Keratinocyte (primary cell): Measurements from ENCODE around the gene SLC29A1. TPM values are rescaled to one million over a fixed set of nuclear protein-coding genes. Genes with fewer than 3 reads are reported as not detected.

ENCODE experiments used
- DNase-seq: peaks from one replicate; pipeline ENCODE4 v3.0.0-alpha.2; 2011; ENCODE audit warnings: low read depth, missing footprints, low spot score
- FAIRE-seq: peaks from 2 replicates; lab custom pipeline; 2011; peaks lifted over from hg19 to GRCh38; lab: Jason Lieb, UNC
- H2AFZ ChIP-seq: 2 replicates; pipeline ENCODE4 v1.6.0; 2012; ENCODE audit warnings: low read length, control low read depth, inconsistent platforms; ENCODE audit not compliant: control insufficient read depth
- H3K27ac ChIP-seq: 2 replicates; pipeline ENCODE4 v1.5.1; 2011; ENCODE audit warnings: low read length; ENCODE audit not compliant: control insufficient read depth, insufficient read depth
- H3K27me3 ChIP-seq: 3 replicates; pipeline ENCODE4 v1.6.0; 2011; ENCODE audit warnings: low read length; ENCODE audit not compliant: control insufficient read depth, insufficient read depth; ENCODE audit errors: extremely low read depth
- H3K36me3 ChIP-seq, 2 experiments: 2 replicates in 1 of 2; 3 replicates in 1 of 2; pipeline ENCODE4 v1.5.1; 2011; ENCODE audit warnings: low read length in 2 of 2, mild to moderate bottlenecking in 1 of 2; ENCODE audit not compliant: control insufficient read depth in 2 of 2, insufficient read depth in 2 of 2; ENCODE audit errors: extremely low read depth in 1 of 2
- H3K4me1 ChIP-seq: 3 replicates; pipeline ENCODE4 v1.5.1; 2011; ENCODE audit warnings: low read length; ENCODE audit not compliant: control insufficient read depth, insufficient read depth; ENCODE audit errors: extremely low read depth
- H3K4me2 ChIP-seq: 3 replicates; pipeline ENCODE4 v1.6.0; 2011; ENCODE audit warnings: low read depth, low read length; ENCODE audit not compliant: control insufficient read depth, insufficient read depth; ENCODE audit errors: extremely low read depth
- H3K4me3 ChIP-seq, 3 experiments: fragments of 200-600 bp in 1 of 3; sonication (generic) in 1 of 3; 2 replicates in 2 of 3; 3 replicates in 1 of 3; pipeline ENCODE4 v1.5.1; 2011 to 2016; ENCODE audit warnings: low read length in 3 of 3, mild to moderate bottlenecking in 3 of 3, control low read depth in 2 of 3, inconsistent platforms in 1 of 3, low read depth in 1 of 3, mixed read lengths in 1 of 3, mixed run types in 1 of 3, moderate library complexity in 1 of 3; ENCODE audit not compliant: control insufficient read depth in 2 of 3, insufficient read depth in 2 of 3; ENCODE audit errors: extremely low read depth in 1 of 3
- H3K79me2 ChIP-seq: 2 replicates; pipeline ENCODE4 v1.6.0; 2012; ENCODE audit warnings: low read length; ENCODE audit not compliant: control insufficient read depth, insufficient read depth
- H3K9ac ChIP-seq: 3 replicates; pipeline ENCODE4 v1.6.0; 2011; ENCODE audit warnings: low read length; ENCODE audit not compliant: control insufficient read depth, insufficient read depth; ENCODE audit errors: extremely low read depth
- H3K9me1 ChIP-seq: 3 replicates; pipeline ENCODE4 v1.6.0; 2011; ENCODE audit warnings: low read length; ENCODE audit not compliant: control insufficient read depth, insufficient read depth; ENCODE audit errors: extremely low read depth
- H3K9me3 ChIP-seq: 2 replicates; pipeline ENCODE4 v1.5.1; 2012; ENCODE audit warnings: low read depth, low read length; ENCODE audit not compliant: control insufficient read depth
- H4K20me1 ChIP-seq: 3 replicates; pipeline ENCODE4 v1.6.0; 2011; ENCODE audit warnings: low read length; ENCODE audit not compliant: control insufficient read depth, insufficient read depth; ENCODE audit errors: extremely low read depth
- EZH2 ChIP-seq: IDR thresholded peaks from one replicate; pipeline ENCODE4 v1.6.1; 2012; ENCODE audit warnings: inconsistent platforms, mild to moderate bottlenecking, low read length, moderate library complexity
- dilution Hi-C: fragments of 300-500 bp; cut with MboI; formaldehyde crosslinking; loops from one replicate; pipeline ENCODE4 v1.7.0; 2020; ENCODE audit warnings: low sequenced_read_pairs; ENCODE audit not compliant: extremely low pct_ligation_motif_present
- polyA plus RNA-seq, 5 experiments: library from polyadenylated mRNA; depleted of rRNA in 3 of 5; stranded (reverse) in 3 of 5; stranded (forward) in 1 of 5; unstranded in 1 of 5; fragments of >200 nt; gene quantifications; 1 replicate in 1 of 5; 2 replicates in 3 of 5; 3 replicates in 1 of 5; pipeline versions ENCODE4 v1.2.1 to v1.2.3, GENCODE V29; 2011 to 2012; ENCODE audit warnings: missing spikeins in 2 of 5, low read depth in 1 of 5, low replicate concordance in 1 of 5
- TF ChIP-seq, protein P1 (sequence below), 3 experiments: IDR thresholded peaks in 1 of 3; conservative IDR thresholded peaks in 1 of 3; optimal IDR thresholded peaks in 1 of 3; 2 replicates in 2 of 3; 3 replicates in 1 of 3; pipeline versions ENCODE3 to v1.5.1; 2011; ENCODE audit warnings: low read length in 3 of 3, mild to moderate bottlenecking in 3 of 3, moderate library complexity in 2 of 3, control low read depth in 1 of 3, inconsistent platforms in 1 of 3; ENCODE audit not compliant: insufficient read depth in 2 of 3; ENCODE audit errors: extremely low read depth in 1 of 3

Gene SLC29A1
- polyA plus RNA-seq, 1 donor (not counting 4 experiments of a cell fraction or from before 2014, with no cell fraction given) = 51.0 TPM

DNA sequence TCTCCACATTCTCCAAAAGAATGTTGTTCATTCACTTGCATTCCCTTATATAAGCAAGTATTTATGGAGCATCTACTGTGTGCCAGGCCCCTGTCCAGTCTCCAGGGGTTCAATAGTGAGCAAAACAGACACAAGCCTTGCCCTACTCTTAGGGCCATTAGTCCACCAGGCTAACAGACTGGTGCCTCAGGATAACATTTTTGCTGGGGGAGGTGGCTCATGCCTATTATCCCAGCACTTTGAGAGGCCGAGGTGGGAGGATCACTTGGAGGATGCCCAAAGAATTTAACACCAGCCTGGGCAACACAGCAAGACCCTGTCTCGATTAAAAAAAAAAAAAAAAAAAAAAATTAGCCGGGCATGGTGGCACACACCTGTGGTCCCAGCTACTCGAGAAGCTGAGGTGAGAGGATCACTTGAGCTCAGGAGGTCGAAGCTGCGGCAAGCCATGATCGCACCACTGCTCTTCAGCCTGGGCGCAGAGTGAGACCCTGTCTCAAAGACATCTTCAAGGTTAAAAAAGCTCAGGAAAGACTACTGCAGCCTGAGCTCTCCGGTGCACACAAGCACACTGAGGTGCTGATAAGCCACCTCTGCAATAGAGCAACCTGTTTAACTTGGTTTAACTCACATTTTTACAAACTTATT, 44.8 kb upstream of the SLC29A1 start:
- Histone ChIP-seq H3K9me3 (peaks cover 3% of the 10 kb centered on the region), H4K20me1 (no peaks in the 10 kb centered on the region), H2AFZ (no peak overlapping the region), H3K79me2 (no peaks in the 10 kb centered on the region), H3K4me1 (peaks cover 12% of the 10 kb centered on the region), H3K9ac (no peak overlapping the region), H3K27ac (peak overlapping the region; percentile 40), H3K4me3 (no peak overlapping the region), H3K4me2 (peak overlapping the region; percentile 69), H3K9me1 (no peaks in the 10 kb centered on the region), H3K36me3 (no peaks in the 10 kb centered on the region), H3K27me3 (no peaks in the 10 kb centered on the region)
- TF ChIP-seq, protein P1, sequence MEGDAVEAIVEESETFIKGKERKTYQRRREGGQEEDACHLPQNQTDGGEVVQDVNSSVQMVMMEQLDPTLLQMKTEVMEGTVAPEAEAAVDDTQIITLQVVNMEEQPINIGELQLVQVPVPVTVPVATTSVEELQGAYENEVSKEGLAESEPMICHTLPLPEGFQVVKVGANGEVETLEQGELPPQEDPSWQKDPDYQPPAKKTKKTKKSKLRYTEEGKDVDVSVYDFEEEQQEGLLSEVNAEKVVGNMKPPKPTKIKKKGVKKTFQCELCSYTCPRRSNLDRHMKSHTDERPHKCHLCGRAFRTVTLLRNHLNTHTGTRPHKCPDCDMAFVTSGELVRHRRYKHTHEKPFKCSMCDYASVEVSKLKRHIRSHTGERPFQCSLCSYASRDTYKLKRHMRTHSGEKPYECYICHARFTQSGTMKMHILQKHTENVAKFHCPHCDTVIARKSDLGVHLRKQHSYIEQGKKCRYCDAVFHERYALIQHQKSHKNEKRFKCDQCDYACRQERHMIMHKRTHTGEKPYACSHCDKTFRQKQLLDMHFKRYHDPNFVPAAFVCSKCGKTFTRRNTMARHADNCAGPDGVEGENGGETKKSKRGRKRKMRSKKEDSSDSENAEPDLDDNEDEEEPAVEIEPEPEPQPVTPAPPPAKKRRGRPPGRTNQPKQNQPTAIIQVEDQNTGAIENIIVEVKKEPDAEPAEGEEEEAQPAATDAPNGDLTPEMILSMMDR (optimal IDR thresholded peaks at IDR 0.05 in 1 of 3, IDR thresholded peaks at IDR 0.05 in 1 of 3, conservative IDR thresholded peaks at IDR 0.05 in 1 of 3; ENCODE audit: extremely low read depth in 1 of 3, insufficient read depth in 2 of 3, low read length in 3 of 3) = no peak
- TF ChIP-seq EZH2 = no peak
- dilution Hi-C loops = no loop called here
- FAIRE-seq (no peak), DNase-seq (no peak)

DNA sequence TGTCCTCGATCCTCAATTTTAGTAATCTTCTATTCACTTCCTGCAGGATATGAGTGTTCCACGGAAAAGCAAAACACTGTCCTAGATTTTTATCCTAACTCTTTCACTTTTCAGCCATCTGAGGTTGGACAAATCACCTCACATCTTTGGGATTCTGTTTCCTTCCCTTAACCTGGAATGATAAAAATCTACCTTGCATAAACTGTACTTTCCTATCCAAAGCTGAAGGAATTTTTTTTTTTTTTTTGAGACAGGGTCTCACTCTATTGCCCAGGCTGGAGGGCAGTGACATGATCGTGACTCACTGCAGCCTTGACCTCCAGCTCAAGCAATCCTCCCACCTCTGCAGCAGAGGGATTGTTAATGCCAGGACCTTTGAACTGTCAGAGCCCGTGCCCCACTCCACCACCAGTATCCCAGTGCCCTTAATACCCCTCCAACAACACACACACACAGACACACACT, 44.3 kb upstream of the SLC29A1 start:
- TF ChIP-seq, protein P1 (optimal IDR thresholded peaks at IDR 0.05 in 1 of 3, IDR thresholded peaks at IDR 0.05 in 1 of 3, conservative IDR thresholded peaks at IDR 0.05 in 1 of 3; ENCODE audit: extremely low read depth in 1 of 3, insufficient read depth in 2 of 3, low read length in 3 of 3) = no peak
- no peak for TF ChIP-seq EZH2
- peaks cover 12% of the 10 kb centered on the region for H3K4me1 ChIP-seq
- no peak overlapping the region for H3K4me2 ChIP-seq
- H2AFZ ChIP-seq = no peak overlapping the region
- H3K27ac ChIP-seq = no peak overlapping the region
- H3K4me3 ChIP-seq = no peak overlapping the region
- DNase-seq (no peak), FAIRE-seq (no peak)
- H4K20me1 ChIP-seq = no peaks in the 10 kb centered on the region
- no peak overlapping the region for H3K9ac ChIP-seq
- no peaks in the 10 kb centered on the region for H3K27me3 ChIP-seq
- H3K36me3 ChIP-seq = no peaks in the 10 kb centered on the region
- H3K79me2 ChIP-seq = no peaks in the 10 kb centered on the region
- H3K9me1 ChIP-seq = no peaks in the 10 kb centered on the region
- dilution Hi-C loops = no loop called here
- H3K9me3 ChIP-seq = peaks cover 3% of the 10 kb centered on the region
